ENCODE results near the gene SNX10.

Gene SNX10

DNA sequence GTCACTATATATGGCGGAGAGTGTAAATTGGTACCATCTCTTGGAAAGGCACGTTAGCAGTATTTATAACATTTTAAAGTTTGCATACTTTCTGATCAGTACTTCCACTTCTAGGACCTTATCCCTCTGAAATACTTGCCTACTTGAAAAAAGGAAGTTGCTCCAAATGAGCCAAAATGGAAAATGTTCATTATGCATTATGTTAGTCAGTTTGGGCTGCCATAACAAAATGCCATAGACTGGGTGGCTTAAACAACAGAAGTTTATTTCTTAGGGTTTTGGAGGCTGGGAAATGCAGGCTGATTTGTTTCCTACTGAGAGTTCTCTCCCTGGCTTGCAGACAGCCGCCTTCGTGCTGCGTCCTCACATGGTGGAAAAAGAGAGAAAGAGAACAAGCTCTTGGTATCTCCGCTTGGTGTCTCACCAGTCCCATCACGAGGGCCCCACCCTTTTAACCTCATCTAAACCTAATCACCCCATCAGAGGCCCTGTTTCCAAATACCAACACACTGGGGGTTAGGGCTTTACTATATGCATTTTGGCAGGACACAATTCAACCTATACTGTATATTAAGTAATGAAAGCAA, 6.9 kb downstream of the SNX10 start:
- no peak for DNase-seq

- DNase-seq = no peak
Observed at GRCh38 chr7:26305090-26305868, 13.6 kb downstream of the SNX10 start.

GRCh38 chr7:26305869-26306665, 14.4 kb downstream of the SNX10 start:
- no peak for DNase-seq

DNA sequence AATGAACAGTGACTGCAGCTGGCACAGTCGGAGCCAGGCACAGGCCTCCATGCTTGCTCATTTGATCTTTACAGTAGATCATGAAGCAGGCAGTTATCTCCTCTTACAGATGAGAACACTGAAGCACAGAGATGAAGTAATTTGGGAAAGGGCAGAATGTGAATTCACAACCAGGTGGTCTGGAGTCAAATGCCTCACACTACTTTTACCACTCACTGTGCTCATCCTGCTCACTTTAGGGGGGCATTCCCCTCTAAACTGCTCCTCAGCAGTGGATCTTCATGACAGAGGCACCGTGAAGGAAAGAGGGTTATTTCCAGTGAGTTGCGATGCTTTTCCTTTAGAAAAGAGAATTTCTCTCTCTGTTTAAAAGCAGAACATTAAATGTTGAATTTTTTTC, 15.1 kb downstream of the SNX10 start:
- no peak for DNase-seq

- DNase-seq = no peak
Observed at GRCh38 chr7:26307226-26307625, 15.6 kb downstream of the SNX10 start.

DNA sequence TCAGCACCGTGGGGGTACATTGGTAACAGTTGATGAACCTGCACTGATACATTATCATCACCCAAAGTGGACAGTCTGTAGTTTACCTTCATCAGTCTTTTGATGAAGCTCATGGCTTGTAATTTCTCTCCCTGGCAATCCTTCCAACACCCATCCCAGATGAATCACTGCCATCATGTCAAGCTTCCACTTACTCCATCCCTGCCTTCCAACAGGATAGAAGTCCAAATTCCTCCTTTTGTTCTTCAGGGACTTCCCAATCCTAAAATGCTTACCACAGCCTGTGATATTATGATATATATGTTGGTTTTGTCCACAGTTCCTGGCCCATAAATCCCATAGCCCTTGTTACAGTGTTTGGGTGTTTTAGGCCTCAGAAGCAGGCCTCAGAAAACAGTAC, 16.1 kb downstream of the SNX10 start:
- no peak for DNase-seq

GRCh38 chr7:26308551-26308950, 16.9 kb downstream of the SNX10 start:
- DNase-seq = no peak

DNA sequence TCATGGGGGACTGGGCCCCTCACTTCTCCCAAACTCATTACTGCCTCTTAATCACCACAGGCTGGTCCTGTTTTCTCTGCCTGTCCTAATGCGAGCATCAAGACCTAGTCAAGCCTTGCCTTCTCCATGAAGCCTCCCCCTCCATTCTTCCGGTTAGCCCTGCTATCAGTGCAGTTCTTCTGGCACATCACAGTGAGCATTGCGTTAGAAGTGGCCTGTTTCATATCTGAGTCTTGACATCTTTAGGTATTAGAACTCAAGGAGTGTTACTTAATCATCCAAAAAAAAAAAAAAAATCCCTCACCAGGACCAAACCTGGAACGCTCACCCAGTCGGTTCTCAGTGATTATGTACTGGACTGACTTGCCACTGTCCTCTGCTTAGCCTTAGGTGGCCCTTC, 17.4 kb downstream of the SNX10 start:
- no peak for DNase-seq

GRCh38 chr7:26311798-26312197, 20.1 kb downstream of the SNX10 start:
- no peak for DNase-seq

GRCh38 chr7:26317211-26317610, 25.5 kb downstream of the SNX10 start:
- DNase-seq = no peak

GRCh38 chr7:26318921-26319320, 27.3 kb downstream of the SNX10 start:
- DNase-seq = no peak

DNA sequence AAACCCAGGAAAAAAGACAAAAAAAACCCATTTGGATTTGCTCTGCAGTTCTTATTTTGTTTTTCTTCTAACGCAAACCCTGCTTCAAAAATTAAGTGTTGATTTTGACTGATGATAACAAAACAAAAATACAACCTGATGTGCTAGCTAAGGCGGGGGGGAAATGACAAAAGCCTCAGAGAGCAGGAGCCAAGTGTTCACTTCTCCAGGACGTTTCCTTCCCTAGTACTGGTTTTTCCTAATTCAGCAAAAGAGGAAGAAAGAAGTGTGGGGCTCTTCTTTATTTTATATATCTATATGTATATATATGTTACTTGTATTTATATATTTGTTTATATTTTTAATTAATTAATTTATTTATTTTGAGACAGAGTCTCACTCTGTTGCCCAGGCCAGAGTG, 28.0 kb downstream of the SNX10 start:
- DNase-seq = no peak

DNA sequence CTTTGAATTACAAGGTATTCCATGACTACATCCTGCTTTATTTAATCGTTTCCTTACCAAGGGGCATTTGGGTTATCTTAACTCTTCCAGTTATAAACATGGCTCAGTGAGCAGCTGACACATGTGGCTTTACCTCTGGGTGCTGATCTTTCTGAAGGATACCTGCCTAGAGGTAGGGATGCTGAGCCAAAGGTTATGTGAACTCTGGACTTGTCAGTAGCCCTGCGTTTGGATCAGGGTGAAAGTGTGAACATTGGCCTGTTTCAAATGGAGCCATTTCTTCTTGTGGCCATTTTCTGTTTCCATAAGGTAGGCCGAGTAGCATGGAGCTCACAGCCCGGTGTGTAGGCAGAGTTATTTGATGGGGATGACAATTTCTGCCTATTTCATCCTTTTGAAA, 29.2 kb downstream of the SNX10 start:
- DNase-seq = no peak

DNA sequence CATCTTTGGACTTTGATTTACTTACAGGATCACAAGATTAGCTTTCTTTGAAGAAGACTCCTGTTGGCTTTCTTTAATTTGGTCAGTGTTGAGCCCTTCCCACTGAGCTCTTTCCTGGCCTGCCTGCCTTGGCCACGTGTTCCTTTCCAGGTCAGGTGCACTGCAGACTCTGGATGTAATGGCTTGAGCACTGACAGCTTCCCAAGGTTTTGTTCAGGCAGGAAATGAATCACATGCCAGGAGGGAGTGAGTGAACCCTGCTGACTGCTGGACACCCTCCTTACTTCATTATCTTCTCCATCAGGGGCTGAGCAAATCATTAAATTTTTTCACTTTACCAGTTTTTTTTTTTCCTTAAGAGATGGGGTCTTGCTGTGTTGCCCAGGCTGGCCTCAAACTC, 29.8 kb downstream of the SNX10 start:
- DNase-seq = no peak

DNA sequence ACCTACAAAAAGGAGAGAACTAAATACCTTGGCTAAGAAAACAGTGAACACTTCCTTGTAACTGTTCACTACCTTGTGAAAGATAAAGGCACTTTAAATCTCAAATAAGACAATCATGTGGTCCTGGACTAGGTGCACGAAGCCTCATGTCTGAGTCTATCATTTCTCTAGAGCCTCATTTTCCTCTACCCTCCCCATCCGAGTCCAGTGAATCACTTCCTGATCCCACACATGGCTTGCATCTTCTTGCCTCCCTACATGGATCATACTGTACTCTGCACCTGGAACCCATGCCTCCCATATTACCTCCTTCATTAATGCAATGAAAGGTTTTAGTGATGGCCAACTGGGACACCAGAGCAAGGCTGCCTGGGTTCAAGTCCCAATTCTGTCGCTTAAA, 34.5 kb downstream of the SNX10 start:
- DNase-seq = no peak

DNA sequence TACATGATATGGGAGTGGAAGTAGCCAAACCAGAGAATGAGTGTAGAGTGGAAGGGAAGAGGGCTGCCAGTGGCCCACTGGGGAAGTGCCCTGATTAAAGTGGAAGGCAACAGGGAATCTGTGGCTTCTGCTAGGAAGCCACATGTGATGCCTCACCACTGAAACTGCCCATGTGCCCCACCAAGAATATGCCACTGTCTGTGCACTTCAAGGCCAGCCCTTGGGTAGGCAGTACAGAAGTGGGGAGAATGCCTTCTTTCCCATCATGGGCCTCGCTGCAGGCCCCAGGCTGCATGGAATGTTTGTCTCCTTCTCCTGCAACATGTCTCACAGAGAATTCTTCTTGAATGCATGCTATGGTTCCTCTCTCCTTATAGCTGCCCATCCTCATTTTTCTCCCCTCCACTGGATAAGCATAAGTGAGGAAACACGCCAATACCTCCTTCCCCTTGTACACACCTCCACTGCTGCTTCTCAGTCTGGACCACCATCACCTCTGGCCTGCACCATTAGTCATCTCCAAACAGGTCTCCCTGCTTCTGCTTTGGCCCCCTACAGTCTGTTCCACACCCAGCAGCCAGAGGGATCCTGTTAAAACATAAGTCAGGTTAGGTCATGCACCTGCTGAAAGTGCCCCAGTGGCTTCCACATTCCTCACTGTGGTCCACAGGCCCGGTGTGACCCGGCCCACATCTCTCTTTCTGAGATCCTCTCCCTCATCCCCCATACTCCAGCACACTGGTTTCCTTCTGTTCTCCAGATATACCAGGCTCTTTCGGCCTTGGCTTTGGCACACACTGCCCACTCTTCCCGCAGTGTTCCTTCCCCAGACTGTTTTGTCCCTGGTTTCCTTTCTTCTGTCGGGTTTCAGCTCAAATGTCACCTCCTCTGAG, 37.1 kb downstream of the SNX10 start:
- no peak for DNase-seq

DNA sequence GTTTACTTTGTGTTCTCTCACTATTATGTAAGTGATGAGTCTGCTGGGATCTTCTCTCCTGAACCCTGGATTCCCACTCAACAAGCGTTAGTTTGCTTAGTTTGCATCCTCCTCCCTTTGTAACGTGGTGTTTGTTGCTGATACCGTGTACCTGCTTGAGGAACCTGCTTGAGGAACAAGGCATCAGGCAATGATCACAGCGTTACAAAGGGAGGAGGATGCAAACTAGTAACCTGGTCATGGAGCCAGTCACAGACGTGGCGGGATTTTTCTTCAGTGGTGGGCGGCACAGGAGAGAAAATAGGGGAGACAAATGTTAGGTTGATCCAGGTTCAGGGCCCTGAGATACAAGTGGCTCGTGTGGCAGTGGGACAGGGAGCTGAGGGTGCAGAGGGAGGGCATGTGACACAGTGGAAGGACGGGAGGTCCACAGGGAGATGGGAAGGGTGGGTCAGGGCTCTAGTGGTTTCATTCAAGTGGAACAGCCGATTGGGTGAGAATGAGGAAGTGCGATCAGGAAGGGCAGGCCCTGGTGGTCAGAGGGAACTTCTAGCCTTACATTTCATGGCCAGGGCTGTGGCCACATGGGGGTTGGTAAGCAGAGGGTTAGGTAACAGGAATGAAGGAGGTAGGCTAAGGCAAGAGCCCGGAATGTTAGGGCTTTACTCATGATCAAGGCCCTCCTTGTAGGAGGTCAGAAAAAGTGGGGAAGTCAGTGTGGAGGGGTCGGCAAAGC, 38.0 kb downstream of the SNX10 start:
- no peak for DNase-seq

DNA sequence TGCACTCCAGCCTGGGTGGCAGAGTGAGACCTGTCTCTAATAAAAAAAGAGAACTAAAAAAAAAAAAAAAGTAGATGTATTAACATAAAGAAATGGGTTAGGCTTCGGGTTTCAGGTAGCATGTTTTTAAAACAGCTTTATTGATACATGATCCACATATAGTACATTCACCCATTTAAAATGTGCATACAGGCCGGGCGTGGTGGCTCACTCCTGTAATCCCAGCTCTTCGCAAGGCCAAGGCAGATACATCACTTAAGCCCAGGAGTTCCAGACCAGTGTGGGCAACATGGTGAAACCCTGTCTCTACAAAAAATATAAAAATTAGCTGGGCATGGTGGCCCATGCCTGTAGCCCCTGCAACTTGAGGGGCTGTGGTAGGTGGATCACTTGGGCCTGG, 39.5 kb downstream of the SNX10 start:
- DNase-seq = no peak

- DNase-seq = no peak
Observed at GRCh38 chr7:26331789-26332188, 40.1 kb downstream of the SNX10 start.

GRCh38 chr7:26332698-26333097, 41.0 kb downstream of the SNX10 start:
- DNase-seq = no peak

- DNase-seq = no peak
Observed at GRCh38 chr7:26334166-26334859, 42.7 kb downstream of the SNX10 start.

Data from fibroblast of skin of right biceps (primary cell).